Osteoblast (primary cell): ENCODE results near the gene GLI3. TPM values are rescaled to one million over a fixed set of nuclear protein-coding genes. Genes with fewer than 3 reads are reported as not detected.

ENCODE experiments used
- DNase-seq: peaks from one replicate; pipeline ENCODE4 v3.0.0; 2011; ENCODE audit warnings: low spot score, mixed read lengths; ENCODE audit not compliant: insufficient read length; ENCODE audit errors: missing footprints
- H2AFZ ChIP-seq: 2 replicates; pipeline ENCODE4 v1.6.0; 2011; ENCODE audit warnings: mild to moderate bottlenecking, low read length
- H3K27ac ChIP-seq: 2 replicates; pipeline ENCODE4 v1.5.1; 2011; ENCODE audit warnings: mild to moderate bottlenecking, low read depth, low read length, moderate library complexity
- H3K27me3 ChIP-seq: 2 replicates; pipeline ENCODE4 v1.6.0; 2012; ENCODE audit warnings: mild to moderate bottlenecking, control low read depth, inconsistent platforms, low read length, moderate library complexity; ENCODE audit not compliant: insufficient read depth
- H3K36me3 ChIP-seq: 2 replicates; pipeline ENCODE4 v1.5.1; 2011; ENCODE audit warnings: mild to moderate bottlenecking, low read length, control low read depth, moderate library complexity; ENCODE audit not compliant: insufficient read depth
- H3K4me1 ChIP-seq: 2 replicates; pipeline ENCODE4 v1.5.1; 2011; ENCODE audit warnings: mild to moderate bottlenecking, low read length, control low read depth, moderate library complexity; ENCODE audit not compliant: insufficient read depth
- H3K4me2 ChIP-seq: 2 replicates; pipeline ENCODE4 v1.6.0; 2011; ENCODE audit warnings: mild to moderate bottlenecking, low read length; ENCODE audit not compliant: insufficient read depth
- H3K4me3 ChIP-seq: fragments of 200-600 bp; sonication (generic); 3 replicates; pipeline ENCODE4 v1.5.1; 2012; ENCODE audit warnings: mild to moderate bottlenecking, low read length, inconsistent platforms; ENCODE audit not compliant: insufficient read depth
- H3K79me2 ChIP-seq: 2 replicates; pipeline ENCODE4 v1.6.0; 2012; ENCODE audit warnings: mild to moderate bottlenecking, low read length, control low read depth, inconsistent platforms; ENCODE audit not compliant: insufficient read depth
- H3K9me3 ChIP-seq: 2 replicates; pipeline ENCODE4 v1.5.1; 2011; ENCODE audit warnings: low read depth, low read length, control low read depth
- H4K20me1 ChIP-seq: 2 replicates; pipeline ENCODE4 v1.6.0; 2012; ENCODE audit warnings: mild to moderate bottlenecking, low read length, control low read depth; ENCODE audit not compliant: insufficient read depth
- CTCF ChIP-seq: IDR thresholded peaks from 2 replicates; pipeline ENCODE4 v1.5.1; 2011; ENCODE audit warnings: mild to moderate bottlenecking, low read depth, low read length, moderate library complexity; ENCODE audit errors: extremely low read depth
- total RNA-seq: library from RNA; depleted of rRNA; stranded (reverse); fragments of >200 nt; gene quantifications from 2 replicates; pipeline ENCODE4 v1.2.3, GENCODE V29; 2012

Gene GLI3
- total RNA-seq, 1 donor, result 11.9 TPM

- no peaks in the 10 kb centered on the region for H3K9me3 ChIP-seq
- H3K27me3 ChIP-seq, result no peaks in the 10 kb centered on the region
- no peak overlapping the region for H3K27ac ChIP-seq
- DNase-seq, result no peak
- H3K79me2 ChIP-seq, result no peaks in the 10 kb centered on the region
- H2AFZ ChIP-seq, result no peak overlapping the region
- no peak for TF ChIP-seq CTCF
- H4K20me1 ChIP-seq, result no peaks in the 10 kb centered on the region
- H3K4me2 ChIP-seq, result no peak overlapping the region
- peaks cover 23% of the 10 kb centered on the region for H3K4me1 ChIP-seq
- H3K36me3 ChIP-seq, result peaks cover 8% of the 10 kb centered on the region
- no peak overlapping the region for H3K4me3 ChIP-seq
Measured at GRCh38 chr7:41973202-41973730, 263.7 kb downstream of the GLI3 start.

GRCh38 chr7:41972776-41973175, 264.2 kb downstream of the GLI3 start:
- Histone ChIP-seq H3K9me3 (no peaks in the 10 kb centered on the region), H3K4me3 (no peak overlapping the region), H4K20me1 (no peaks in the 10 kb centered on the region), H3K79me2 (no peaks in the 10 kb centered on the region), H3K36me3 (peaks cover 3% of the 10 kb centered on the region), H3K27me3 (no peaks in the 10 kb centered on the region), H3K4me2 (no peak overlapping the region), H2AFZ (no peak overlapping the region), H3K4me1 (peaks cover 23% of the 10 kb centered on the region), H3K27ac (no peak overlapping the region)
- no peak for DNase-seq
- no peak for TF ChIP-seq CTCF

GRCh38 chr7:41972270-41972669, 264.7 kb downstream of the GLI3 start:
- Histone ChIP-seq H3K36me3 (peaks cover 3% of the 10 kb centered on the region), H3K79me2 (no peaks in the 10 kb centered on the region), H4K20me1 (no peaks in the 10 kb centered on the region), H3K9me3 (no peaks in the 10 kb centered on the region), H3K4me1 (peaks cover 25% of the 10 kb centered on the region), H3K4me2 (no peak overlapping the region), H3K27ac (no peak overlapping the region), H3K27me3 (no peaks in the 10 kb centered on the region), H3K4me3 (no peak overlapping the region), H2AFZ (no peak overlapping the region)
- TF ChIP-seq CTCF, result no peak
- no peak for DNase-seq

GRCh38 chr7:41971640-41972187, 265.3 kb downstream of the GLI3 start:
- no peak overlapping the region for H3K4me2 ChIP-seq
- H3K4me3 ChIP-seq, result no peak overlapping the region
- no peaks in the 10 kb centered on the region for H4K20me1 ChIP-seq
- H3K27ac ChIP-seq, result no peak overlapping the region
- H3K9me3 ChIP-seq, result no peaks in the 10 kb centered on the region
- no peak overlapping the region for H2AFZ ChIP-seq
- H3K36me3 ChIP-seq, result peaks cover 3% of the 10 kb centered on the region
- TF ChIP-seq CTCF, result no peak
- DNase-seq, result no peak
- peaks cover 27% of the 10 kb centered on the region for H3K4me1 ChIP-seq
- no peaks in the 10 kb centered on the region for H3K27me3 ChIP-seq
- no peaks in the 10 kb centered on the region for H3K79me2 ChIP-seq
